T-helper 2 cell treated with Interferon-gamma antibody and Interleukin-4, amounts not matched to agents 5 μg/mL and 100 μg/mL, for 36 hours (primary cell): ENCODE data around the gene KIAA1217.

Source experiments
- DNase-seq: peaks from one replicate; pipeline ENCODE4 v3.0.0; 2021; ENCODE audit warnings: low spot score
- H3K27ac Mint-ChIP-seq: one replicate; pipeline ENCODE4 v1.8.0; 2021; ENCODE audit warnings: mild to moderate bottlenecking, mixed read lengths
- H3K27me3 Mint-ChIP-seq: one replicate; pipeline ENCODE4 v1.8.0; 2021; ENCODE audit warnings: low read depth, mixed read lengths
- H3K36me3 Mint-ChIP-seq: one replicate; pipeline ENCODE4 v1.8.0; 2021; ENCODE audit warnings: low read depth, mixed read lengths
- H3K4me1 Mint-ChIP-seq: one replicate; pipeline ENCODE4 v1.8.0; 2021; ENCODE audit warnings: low read depth, mixed read lengths
- H3K4me3 Mint-ChIP-seq: one replicate; pipeline ENCODE4 v1.8.0; 2022; ENCODE audit warnings: mild to moderate bottlenecking, moderate library complexity, mixed read lengths
- H3K9me3 Mint-ChIP-seq: one replicate; pipeline ENCODE4 v1.8.0; 2021; ENCODE audit warnings: mixed read lengths

The KIAA1217 gene

GRCh38 chr10:24208661-24209431, at the start of gene KIAA1217:
Gene KIAA1217, plus strand, starts transcription at chr10:24209138. Its CDS starts 56 bp downstream, at chr10:24209194.
- H3K36me3 Mint-ChIP-seq, result no peaks in the 10 kb centered on the region
- H3K27me3 Mint-ChIP-seq, result peaks cover 41% of the 10 kb centered on the region
- no peak for DNase-seq
- no peak within 1 kb of the TSS for H3K27ac Mint-ChIP-seq
- H3K9me3 Mint-ChIP-seq, result no peaks in the 10 kb centered on the region
- peaks cover 15% of the 10 kb centered on the region for H3K4me1 Mint-ChIP-seq
- peak within 1 kb of the TSS; percentile 70 for H3K4me3 Mint-ChIP-seq

GRCh38 chr10:24162206-24162985, 46.5 kb upstream of the KIAA1217 start:
- Mint-ChIP-seq H3K36me3 (no peaks in the 10 kb centered on the region), H3K4me3 (no peak overlapping the region), H3K9me3 (peaks cover 16% of the 10 kb centered on the region), H3K27ac (no peak overlapping the region), H3K27me3 (no peaks in the 10 kb centered on the region), H3K4me1 (no peaks in the 10 kb centered on the region)
- no peak for DNase-seq

- H3K27ac Mint-ChIP-seq, result no peak overlapping the region
- no peak for DNase-seq
- H3K36me3 Mint-ChIP-seq, result no peaks in the 10 kb centered on the region
- no peak overlapping the region for H3K4me3 Mint-ChIP-seq
- no peaks in the 10 kb centered on the region for H3K4me1 Mint-ChIP-seq
- H3K27me3 Mint-ChIP-seq, result no peaks in the 10 kb centered on the region
- peaks cover 8% of the 10 kb centered on the region for H3K9me3 Mint-ChIP-seq
Measured at GRCh38 chr10:24163485-24163884, 45.5 kb upstream of the KIAA1217 start.

- H3K9me3 Mint-ChIP-seq, result no peaks in the 10 kb centered on the region
- H3K36me3 Mint-ChIP-seq, result no peaks in the 10 kb centered on the region
- no peaks in the 10 kb centered on the region for H3K4me1 Mint-ChIP-seq
- no peak overlapping the region for H3K4me3 Mint-ChIP-seq
- H3K27me3 Mint-ChIP-seq, result no peaks in the 10 kb centered on the region
- H3K27ac Mint-ChIP-seq, result no peak overlapping the region
- DNase-seq, result no peak
Measured at GRCh38 chr10:24168258-24169170, 40.4 kb upstream of the KIAA1217 start.

- Mint-ChIP-seq H3K4me3 (no peak overlapping the region), H3K27ac (no peak overlapping the region), H3K9me3 (peaks cover 2% of the 10 kb centered on the region), H3K27me3 (no peaks in the 10 kb centered on the region), H3K36me3 (no peaks in the 10 kb centered on the region), H3K4me1 (no peaks in the 10 kb centered on the region)
- DNase-seq, result no peak
Measured at GRCh38 chr10:24170199-24170598, 38.7 kb upstream of the KIAA1217 start.

- no peak overlapping the region for H3K27ac Mint-ChIP-seq
- DNase-seq, result no peak
- no peaks in the 10 kb centered on the region for H3K4me1 Mint-ChIP-seq
- H3K9me3 Mint-ChIP-seq, result peaks cover 6% of the 10 kb centered on the region
- H3K36me3 Mint-ChIP-seq, result no peaks in the 10 kb centered on the region
- no peak overlapping the region for H3K4me3 Mint-ChIP-seq
- H3K27me3 Mint-ChIP-seq, result no peaks in the 10 kb centered on the region
Measured at GRCh38 chr10:24172909-24173308, 36.0 kb upstream of the KIAA1217 start.

- H3K4me3 Mint-ChIP-seq, result no peak overlapping the region
- H3K4me1 Mint-ChIP-seq, result no peaks in the 10 kb centered on the region
- H3K9me3 Mint-ChIP-seq, result peaks cover 10% of the 10 kb centered on the region
- no peak overlapping the region for H3K27ac Mint-ChIP-seq
- DNase-seq, result no peak
- no peaks in the 10 kb centered on the region for H3K27me3 Mint-ChIP-seq
- H3K36me3 Mint-ChIP-seq, result no peaks in the 10 kb centered on the region
Measured at GRCh38 chr10:24174014-24174413, 34.9 kb upstream of the KIAA1217 start.

- DNase-seq, result no peak
- Mint-ChIP-seq H3K4me1 (no peaks in the 10 kb centered on the region), H3K27ac (no peak overlapping the region), H3K9me3 (peaks cover 10% of the 10 kb centered on the region), H3K27me3 (no peaks in the 10 kb centered on the region), H3K36me3 (no peaks in the 10 kb centered on the region), H3K4me3 (no peak overlapping the region)
Measured at GRCh38 chr10:24176658-24177057, 32.3 kb upstream of the KIAA1217 start.

GRCh38 chr10:24177636-24178035, 31.3 kb upstream of the KIAA1217 start:
- H3K27me3 Mint-ChIP-seq, result no peaks in the 10 kb centered on the region
- peaks cover 10% of the 10 kb centered on the region for H3K9me3 Mint-ChIP-seq
- H3K36me3 Mint-ChIP-seq, result no peaks in the 10 kb centered on the region
- no peaks in the 10 kb centered on the region for H3K4me1 Mint-ChIP-seq
- no peak for DNase-seq
- H3K27ac Mint-ChIP-seq, result no peak overlapping the region
- H3K4me3 Mint-ChIP-seq, result no peak overlapping the region

GRCh38 chr10:24180891-24181290, 28.0 kb upstream of the KIAA1217 start:
- no peaks in the 10 kb centered on the region for H3K36me3 Mint-ChIP-seq
- H3K4me3 Mint-ChIP-seq, result no peak overlapping the region
- peaks cover 4% of the 10 kb centered on the region for H3K9me3 Mint-ChIP-seq
- no peaks in the 10 kb centered on the region for H3K27me3 Mint-ChIP-seq
- no peak for DNase-seq
- no peaks in the 10 kb centered on the region for H3K4me1 Mint-ChIP-seq
- no peak overlapping the region for H3K27ac Mint-ChIP-seq

GRCh38 chr10:24184455-24184854, 24.5 kb upstream of the KIAA1217 start:
- H3K27ac Mint-ChIP-seq, result no peak overlapping the region
- no peak overlapping the region for H3K4me3 Mint-ChIP-seq
- no peaks in the 10 kb centered on the region for H3K9me3 Mint-ChIP-seq
- no peaks in the 10 kb centered on the region for H3K4me1 Mint-ChIP-seq
- H3K27me3 Mint-ChIP-seq, result no peaks in the 10 kb centered on the region
- H3K36me3 Mint-ChIP-seq, result no peaks in the 10 kb centered on the region
- DNase-seq, result no peak

GRCh38 chr10:24193330-24193729, 15.6 kb upstream of the KIAA1217 start:
- Mint-ChIP-seq H3K4me3 (no peak overlapping the region), H3K27me3 (no peaks in the 10 kb centered on the region), H3K9me3 (no peaks in the 10 kb centered on the region), H3K36me3 (no peaks in the 10 kb centered on the region), H3K27ac (no peak overlapping the region), H3K4me1 (no peaks in the 10 kb centered on the region)
- DNase-seq, result no peak

- H3K9me3 Mint-ChIP-seq, result no peaks in the 10 kb centered on the region
- no peaks in the 10 kb centered on the region for H3K36me3 Mint-ChIP-seq
- no peak overlapping the region for H3K4me3 Mint-ChIP-seq
- no peaks in the 10 kb centered on the region for H3K4me1 Mint-ChIP-seq
- DNase-seq, result no peak
- no peak overlapping the region for H3K27ac Mint-ChIP-seq
- no peaks in the 10 kb centered on the region for H3K27me3 Mint-ChIP-seq
Measured at GRCh38 chr10:24197263-24197662, 11.7 kb upstream of the KIAA1217 start.
